ENCODE measurements around the gene OGN.

Gene OGN

DNA sequence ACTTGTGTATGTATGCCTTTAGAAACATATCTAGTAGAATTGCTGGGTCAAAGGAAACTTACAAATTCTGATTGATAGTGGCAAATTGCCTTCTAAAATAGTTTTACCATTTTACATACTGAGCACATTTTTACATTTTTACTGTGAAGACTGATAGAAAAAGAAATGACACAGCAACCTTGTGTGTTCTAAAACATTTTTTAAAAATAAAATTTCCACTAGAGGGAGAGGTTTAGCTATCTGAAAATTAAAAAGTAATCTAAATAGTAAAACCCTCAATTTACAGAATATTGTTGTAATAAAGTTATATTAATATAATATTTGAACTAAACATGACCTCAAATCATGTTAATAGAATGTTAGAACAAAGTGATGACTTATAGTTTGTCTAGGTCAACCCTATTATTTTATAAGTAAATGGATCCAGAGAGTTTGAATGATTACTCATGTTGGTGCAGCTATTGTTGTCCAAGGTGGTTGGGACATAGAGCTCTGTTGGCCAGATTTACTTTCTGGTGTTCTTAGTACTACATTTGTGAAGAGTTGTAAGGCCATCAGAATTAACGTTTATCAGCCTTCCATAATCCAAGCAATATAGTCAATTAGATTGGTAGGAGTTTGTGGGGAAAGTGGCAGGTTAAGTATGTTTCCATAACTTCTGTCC is 61.4 kb downstream of the OGN start:
- no peak for DNase-seq (ENCODE audit: low spot score)

DNA sequence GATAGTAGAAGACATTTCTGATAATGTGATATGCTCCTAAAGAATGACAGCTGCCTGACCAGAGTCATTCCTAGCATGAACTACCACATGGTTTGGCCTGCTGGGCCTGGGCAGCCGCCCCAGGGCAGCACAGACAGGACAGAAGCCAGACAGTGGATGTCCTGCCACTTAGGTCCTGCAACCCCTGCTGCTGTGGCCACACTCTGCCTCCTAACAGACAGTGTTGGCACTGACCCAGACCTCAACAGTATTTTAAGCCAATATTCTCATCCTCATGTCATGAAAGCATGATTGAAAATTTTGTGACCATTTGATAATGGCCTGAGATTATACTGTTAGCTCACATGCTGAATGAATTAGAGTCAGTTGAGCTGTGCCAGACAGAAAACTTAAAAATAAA is 62.8 kb downstream of the OGN start:
- no peak for DNase-seq (ENCODE audit: low spot score)

DNA sequence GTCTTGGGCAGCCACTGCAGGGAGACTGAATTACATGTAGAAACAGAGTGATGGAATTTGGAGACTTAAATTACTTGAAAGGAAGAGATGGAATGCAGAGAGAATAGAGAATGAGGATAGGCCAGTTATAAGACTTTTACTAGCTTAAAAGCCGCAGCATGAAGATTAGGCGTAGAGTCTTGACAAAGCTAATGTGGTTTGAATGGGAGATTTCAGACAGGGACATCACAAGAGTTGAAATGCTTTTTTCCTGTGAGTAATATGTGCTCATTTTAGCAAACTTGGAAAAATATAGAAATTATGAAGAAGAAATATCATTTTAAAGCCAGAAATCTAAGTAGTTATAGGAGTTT is 71.1 kb downstream of the OGN start:
- DNase-seq (ENCODE audit: low spot score), result no peak
